ENCODE data around the gene SLC9A9.

Gene SLC9A9

GRCh38 chr3:143835312-143835711 lies 13.0 kb downstream of the SLC9A9 start:
- no peak overlapping the region for H3K4me3 ChIP-seq (ENCODE audit: low read length)
- H3K9ac ChIP-seq (ENCODE audit: low read length): no peak overlapping the region
- H3K27ac ChIP-seq (ENCODE audit: low read depth, low read length): no peak overlapping the region
- H3K36me3 ChIP-seq (ENCODE audit: control insufficient read depth, insufficient read depth, low read length): no peaks in the 10 kb centered on the region
- no peaks in the 10 kb centered on the region for H3K27me3 ChIP-seq (ENCODE audit: control insufficient read depth, insufficient read depth, low read length)
- H3K4me1 ChIP-seq (ENCODE audit: control insufficient read depth, insufficient read depth, low read length): peaks cover 8% of the 10 kb centered on the region

GRCh38 chr3:143832433-143832832 lies 15.8 kb downstream of the SLC9A9 start:
- Histone ChIP-seq H3K36me3 (ENCODE audit: control insufficient read depth, insufficient read depth, low read length) (no peaks in the 10 kb centered on the region), H3K9ac (ENCODE audit: low read length) (no peak overlapping the region), H3K4me1 (ENCODE audit: control insufficient read depth, insufficient read depth, low read length) (peaks cover 9% of the 10 kb centered on the region), H3K4me3 (ENCODE audit: low read length) (no peak overlapping the region), H3K27me3 (ENCODE audit: control insufficient read depth, insufficient read depth, low read length) (no peaks in the 10 kb centered on the region), H3K27ac (ENCODE audit: low read depth, low read length) (no peak overlapping the region)

GRCh38 chr3:143831994-143832393 lies 16.3 kb downstream of the SLC9A9 start:
- Histone ChIP-seq H3K9ac (ENCODE audit: low read length) (no peak overlapping the region), H3K4me3 (ENCODE audit: low read length) (no peak overlapping the region), H3K27ac (ENCODE audit: low read depth, low read length) (no peak overlapping the region), H3K4me1 (ENCODE audit: control insufficient read depth, insufficient read depth, low read length) (peaks cover 9% of the 10 kb centered on the region), H3K36me3 (ENCODE audit: control insufficient read depth, insufficient read depth, low read length) (no peaks in the 10 kb centered on the region), H3K27me3 (ENCODE audit: control insufficient read depth, insufficient read depth, low read length) (no peaks in the 10 kb centered on the region)

GRCh38 chr3:143831208-143831607 lies 17.1 kb downstream of the SLC9A9 start:
- Histone ChIP-seq H3K4me1 (ENCODE audit: control insufficient read depth, insufficient read depth, low read length) (peaks cover 10% of the 10 kb centered on the region), H3K4me3 (ENCODE audit: low read length) (no peak overlapping the region), H3K27ac (ENCODE audit: low read depth, low read length) (peak overlapping the region; percentile 14), H3K9ac (ENCODE audit: low read length) (no peak overlapping the region), H3K36me3 (ENCODE audit: control insufficient read depth, insufficient read depth, low read length) (no peaks in the 10 kb centered on the region), H3K27me3 (ENCODE audit: control insufficient read depth, insufficient read depth, low read length) (no peaks in the 10 kb centered on the region)

GRCh38 chr3:143830786-143831185 lies 17.5 kb downstream of the SLC9A9 start:
- Histone ChIP-seq H3K4me1 (ENCODE audit: control insufficient read depth, insufficient read depth, low read length) (peaks cover 11% of the 10 kb centered on the region), H3K9ac (ENCODE audit: low read length) (no peak overlapping the region), H3K27me3 (ENCODE audit: control insufficient read depth, insufficient read depth, low read length) (no peaks in the 10 kb centered on the region), H3K4me3 (ENCODE audit: low read length) (no peak overlapping the region), H3K36me3 (ENCODE audit: control insufficient read depth, insufficient read depth, low read length) (no peaks in the 10 kb centered on the region), H3K27ac (ENCODE audit: low read depth, low read length) (peak overlapping the region; percentile 14)

GRCh38 chr3:143830063-143830462 lies 18.2 kb downstream of the SLC9A9 start:
- Histone ChIP-seq H3K27ac (ENCODE audit: low read depth, low read length) (no peak overlapping the region), H3K4me1 (ENCODE audit: control insufficient read depth, insufficient read depth, low read length) (peaks cover 14% of the 10 kb centered on the region), H3K27me3 (ENCODE audit: control insufficient read depth, insufficient read depth, low read length) (no peaks in the 10 kb centered on the region), H3K36me3 (ENCODE audit: control insufficient read depth, insufficient read depth, low read length) (no peaks in the 10 kb centered on the region), H3K4me3 (ENCODE audit: low read length) (no peak overlapping the region), H3K9ac (ENCODE audit: low read length) (no peak overlapping the region)

- Histone ChIP-seq H3K36me3 (ENCODE audit: control insufficient read depth, insufficient read depth, low read length) (no peaks in the 10 kb centered on the region), H3K27ac (ENCODE audit: low read depth, low read length) (no peak overlapping the region), H3K4me3 (ENCODE audit: low read length) (no peak overlapping the region), H3K9ac (ENCODE audit: low read length) (no peak overlapping the region), H3K27me3 (ENCODE audit: control insufficient read depth, insufficient read depth, low read length) (no peaks in the 10 kb centered on the region), H3K4me1 (ENCODE audit: control insufficient read depth, insufficient read depth, low read length) (peaks cover 22% of the 10 kb centered on the region)
These were observed 20.8 kb downstream of the SLC9A9 start for GRCh38 chr3:143827425-143827824.

GRCh38 chr3:143826296-143826695 lies 22.0 kb downstream of the SLC9A9 start:
- no peak overlapping the region for H3K27ac ChIP-seq (ENCODE audit: low read depth, low read length)
- H3K4me1 ChIP-seq (ENCODE audit: control insufficient read depth, insufficient read depth, low read length): peaks cover 22% of the 10 kb centered on the region

GRCh38 chr3:143825513-143825912 lies 22.8 kb downstream of the SLC9A9 start:
- Histone ChIP-seq H3K27me3 (ENCODE audit: control insufficient read depth, insufficient read depth, low read length) (no peaks in the 10 kb centered on the region), H3K36me3 (ENCODE audit: control insufficient read depth, insufficient read depth, low read length) (no peaks in the 10 kb centered on the region), H3K27ac (ENCODE audit: low read depth, low read length) (no peak overlapping the region), H3K9ac (ENCODE audit: low read length) (no peak overlapping the region), H3K4me1 (ENCODE audit: control insufficient read depth, insufficient read depth, low read length) (peaks cover 17% of the 10 kb centered on the region), H3K4me3 (ENCODE audit: low read length) (no peak overlapping the region)

More at GRCh38 chr3:143826296-143826695, 22.0 kb downstream of the SLC9A9 start:
- Histone ChIP-seq H3K9ac (ENCODE audit: low read length) (no peak overlapping the region), H3K36me3 (ENCODE audit: control insufficient read depth, insufficient read depth, low read length) (no peaks in the 10 kb centered on the region), H3K4me3 (ENCODE audit: low read length) (no peak overlapping the region), H3K27me3 (ENCODE audit: control insufficient read depth, insufficient read depth, low read length) (no peaks in the 10 kb centered on the region)

GRCh38 chr3:143824735-143825385 lies 23.4 kb downstream of the SLC9A9 start:
- no peaks in the 10 kb centered on the region for H3K27me3 ChIP-seq (ENCODE audit: control insufficient read depth, insufficient read depth, low read length)
- H3K4me1 ChIP-seq (ENCODE audit: control insufficient read depth, insufficient read depth, low read length): peaks cover 17% of the 10 kb centered on the region
- peak overlapping the region; percentile 16 for H3K27ac ChIP-seq (ENCODE audit: low read depth, low read length)
- H3K36me3 ChIP-seq (ENCODE audit: control insufficient read depth, insufficient read depth, low read length): no peaks in the 10 kb centered on the region
- H3K4me3 ChIP-seq (ENCODE audit: low read length): no peak overlapping the region
- H3K9ac ChIP-seq (ENCODE audit: low read length): no peak overlapping the region

GRCh38 chr3:143822798-143823197 lies 25.5 kb downstream of the SLC9A9 start:
- H3K4me1 ChIP-seq (ENCODE audit: control insufficient read depth, insufficient read depth, low read length): peaks cover 17% of the 10 kb centered on the region

GRCh38 chr3:143822374-143822773 lies 25.9 kb downstream of the SLC9A9 start:
- H3K36me3 ChIP-seq (ENCODE audit: control insufficient read depth, insufficient read depth, low read length): no peaks in the 10 kb centered on the region
- no peak overlapping the region for H3K4me3 ChIP-seq (ENCODE audit: low read length)
- no peak overlapping the region for H3K9ac ChIP-seq (ENCODE audit: low read length)
- H3K27me3 ChIP-seq (ENCODE audit: control insufficient read depth, insufficient read depth, low read length): no peaks in the 10 kb centered on the region
- H3K4me1 ChIP-seq (ENCODE audit: control insufficient read depth, insufficient read depth, low read length): peaks cover 13% of the 10 kb centered on the region
- H3K27ac ChIP-seq (ENCODE audit: low read depth, low read length): peak overlapping the region; percentile 48

More at GRCh38 chr3:143822798-143823197, 25.5 kb downstream of the SLC9A9 start:
- peak overlapping the region; percentile 48 for H3K27ac ChIP-seq (ENCODE audit: low read depth, low read length)
- H3K4me3 ChIP-seq (ENCODE audit: low read length): no peak overlapping the region
- H3K9ac ChIP-seq (ENCODE audit: low read length): no peak overlapping the region
- no peaks in the 10 kb centered on the region for H3K36me3 ChIP-seq (ENCODE audit: control insufficient read depth, insufficient read depth, low read length)
- H3K27me3 ChIP-seq (ENCODE audit: control insufficient read depth, insufficient read depth, low read length): no peaks in the 10 kb centered on the region

- Histone ChIP-seq H3K4me3 (ENCODE audit: low read length) (no peak overlapping the region), H3K27me3 (ENCODE audit: control insufficient read depth, insufficient read depth, low read length) (no peaks in the 10 kb centered on the region), H3K4me1 (ENCODE audit: control insufficient read depth, insufficient read depth, low read length) (peaks cover 13% of the 10 kb centered on the region), H3K36me3 (ENCODE audit: control insufficient read depth, insufficient read depth, low read length) (no peaks in the 10 kb centered on the region), H3K9ac (ENCODE audit: low read length) (no peak overlapping the region), H3K27ac (ENCODE audit: low read depth, low read length) (no peak overlapping the region)
These were observed 26.4 kb downstream of the SLC9A9 start for GRCh38 chr3:143821862-143822261.
